ENCODE results near the gene TFDP2.
A peak's percentile ranks its signal among the peaks of the same experiment; 100 is the strongest.

TFDP2 gene

DNA sequence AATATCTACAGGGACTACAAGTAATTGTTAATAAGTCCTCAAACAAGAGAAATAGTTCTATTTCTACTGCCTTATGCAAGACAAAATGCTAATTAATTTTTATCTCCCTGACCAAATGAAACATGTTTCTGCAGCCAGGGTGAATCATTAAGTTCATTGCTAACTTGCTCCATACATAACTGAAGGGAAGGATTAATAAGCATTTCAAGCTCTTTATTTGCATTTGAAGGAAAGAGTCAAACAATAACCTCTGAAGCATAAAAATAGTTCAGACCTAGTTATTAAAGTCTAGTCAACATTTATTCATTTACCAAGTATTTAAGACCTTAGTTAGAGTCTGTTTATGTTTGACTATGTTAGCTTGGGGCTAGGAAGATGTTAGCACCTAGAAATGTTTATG, 152.9 kb downstream of the TFDP2 start:
- Histone ChIP-seq H3K27ac (ENCODE audit: low read depth, low read length) (no peak overlapping the region), H3K4me2 (ENCODE audit: low read length) (peak overlapping the region; percentile 33; the same call in 1 of the 2 replicates), H3K4me1 (ENCODE audit: control insufficient read depth, low read length) (peaks cover 68% of the 10 kb centered on the region), H3K9me3 (ENCODE audit: control insufficient read depth, insufficient read depth, low read length) (no peaks in the 10 kb centered on the region), H3K27me3 (ENCODE audit: control insufficient read depth, low read length) (no peaks in the 10 kb centered on the region), H3K36me3 (ENCODE audit: control insufficient read depth, low read length) (peaks cover 57% of the 10 kb centered on the region), H4K20me1 (ENCODE audit: control insufficient read depth, insufficient read depth, low read depth, low read length) (no peaks in the 10 kb centered on the region), H3F3A (ENCODE audit: control insufficient read depth, insufficient read depth) (peaks cover 2% of the 10 kb centered on the region; the same call in 1 of the 2 replicates), H3K4me3 (ENCODE audit: low read length) (no peak overlapping the region), H3K79me2 (ENCODE audit: control insufficient read depth, low read length) (peaks cover 54% of the 10 kb centered on the region), H3K9me2 (replicated peaks; ENCODE audit: control insufficient read depth, low read length) (no peaks in the 10 kb centered on the region)
- TF ChIP-seq EZH2phosphoT487 (IDR thresholded peaks at IDR 0.05; ENCODE audit: borderline replicate concordance, low read length), result no peak
- TF ChIP-seq, protein P1, sequence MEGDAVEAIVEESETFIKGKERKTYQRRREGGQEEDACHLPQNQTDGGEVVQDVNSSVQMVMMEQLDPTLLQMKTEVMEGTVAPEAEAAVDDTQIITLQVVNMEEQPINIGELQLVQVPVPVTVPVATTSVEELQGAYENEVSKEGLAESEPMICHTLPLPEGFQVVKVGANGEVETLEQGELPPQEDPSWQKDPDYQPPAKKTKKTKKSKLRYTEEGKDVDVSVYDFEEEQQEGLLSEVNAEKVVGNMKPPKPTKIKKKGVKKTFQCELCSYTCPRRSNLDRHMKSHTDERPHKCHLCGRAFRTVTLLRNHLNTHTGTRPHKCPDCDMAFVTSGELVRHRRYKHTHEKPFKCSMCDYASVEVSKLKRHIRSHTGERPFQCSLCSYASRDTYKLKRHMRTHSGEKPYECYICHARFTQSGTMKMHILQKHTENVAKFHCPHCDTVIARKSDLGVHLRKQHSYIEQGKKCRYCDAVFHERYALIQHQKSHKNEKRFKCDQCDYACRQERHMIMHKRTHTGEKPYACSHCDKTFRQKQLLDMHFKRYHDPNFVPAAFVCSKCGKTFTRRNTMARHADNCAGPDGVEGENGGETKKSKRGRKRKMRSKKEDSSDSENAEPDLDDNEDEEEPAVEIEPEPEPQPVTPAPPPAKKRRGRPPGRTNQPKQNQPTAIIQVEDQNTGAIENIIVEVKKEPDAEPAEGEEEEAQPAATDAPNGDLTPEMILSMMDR (IDR thresholded peaks at IDR 0.05; ENCODE audit: low read depth, low read length, poor library complexity, severe bottlenecking), result no peak

DNA sequence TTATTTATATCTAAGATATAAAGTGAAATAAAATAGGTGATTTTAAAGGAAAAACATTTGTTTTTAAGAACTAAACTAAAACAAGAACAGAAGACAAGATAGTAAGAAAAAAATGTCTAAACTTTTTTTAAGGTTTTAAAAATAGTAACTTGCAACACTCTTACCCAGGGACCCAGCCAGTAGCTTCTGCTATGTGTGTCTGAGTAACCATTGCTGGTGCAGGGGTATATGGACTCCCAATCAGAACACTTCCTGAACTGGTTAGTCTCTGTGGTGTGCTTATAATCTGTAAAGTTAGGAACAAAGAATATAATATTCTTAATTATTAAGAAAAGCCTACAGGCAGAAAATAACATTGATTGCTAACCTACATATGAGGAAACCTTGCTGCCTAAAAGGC, 154.5 kb downstream of the TFDP2 start:
- Histone ChIP-seq H3K4me1 (ENCODE audit: control insufficient read depth, low read length) (peaks cover 77% of the 10 kb centered on the region), H3K79me2 (ENCODE audit: control insufficient read depth, low read length) (peaks cover 40% of the 10 kb centered on the region), H3K9me2 (replicated peaks; ENCODE audit: control insufficient read depth, low read length) (no peaks in the 10 kb centered on the region), H3K4me2 (ENCODE audit: low read length) (no peak overlapping the region), H3F3A (ENCODE audit: control insufficient read depth, insufficient read depth) (no peaks in the 10 kb centered on the region; the same call in 1 of the 2 replicates), H3K27ac (ENCODE audit: low read depth, low read length) (no peak overlapping the region), H4K20me1 (ENCODE audit: control insufficient read depth, insufficient read depth, low read depth, low read length) (no peaks in the 10 kb centered on the region), H3K36me3 (ENCODE audit: control insufficient read depth, low read length) (peaks cover 58% of the 10 kb centered on the region), H3K9me3 (ENCODE audit: control insufficient read depth, insufficient read depth, low read length) (no peaks in the 10 kb centered on the region), H3K4me3 (ENCODE audit: low read length) (no peak overlapping the region), H3K27me3 (ENCODE audit: control insufficient read depth, low read length) (no peaks in the 10 kb centered on the region)
- TF ChIP-seq EZH2phosphoT487 (IDR thresholded peaks at IDR 0.05; ENCODE audit: borderline replicate concordance, low read length), result no peak
- TF ChIP-seq, protein P1 (IDR thresholded peaks at IDR 0.05; ENCODE audit: low read depth, low read length, poor library complexity, severe bottlenecking), result no peak

DNA sequence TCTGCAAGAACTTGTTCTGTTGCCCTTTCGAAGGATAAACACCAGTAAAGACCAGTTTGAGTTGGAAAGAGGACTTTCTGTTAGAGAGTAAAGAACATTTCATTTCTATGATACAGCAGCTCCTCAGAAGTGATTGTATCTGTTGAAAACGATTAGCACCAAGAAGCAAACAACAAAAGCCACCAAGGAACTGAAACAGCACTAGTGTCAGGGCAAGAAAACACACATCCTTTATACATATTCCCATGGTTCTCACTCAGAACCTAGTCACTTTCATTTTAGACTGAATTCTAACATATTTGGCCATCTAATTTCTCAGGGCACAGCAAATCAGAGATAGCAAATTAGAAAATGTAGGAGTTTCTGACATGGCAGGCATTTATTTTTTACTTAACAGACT, 156.8 kb downstream of the TFDP2 start:
- no peaks in the 10 kb centered on the region for H3K9me2 ChIP-seq (replicated peaks; ENCODE audit: control insufficient read depth, low read length)
- 0 out of 2 replicates have a peak overlapping the region, but pooled peaks have one; percentile 23 for H3K4me2 ChIP-seq (ENCODE audit: low read length)
- peaks cover 63% of the 10 kb centered on the region for H3K4me1 ChIP-seq (ENCODE audit: control insufficient read depth, low read length)
- peak overlapping the region; percentile 8; the same call in 1 of the 2 replicates for H3K27ac ChIP-seq (ENCODE audit: low read depth, low read length)
- H4K20me1 ChIP-seq (ENCODE audit: control insufficient read depth, insufficient read depth, low read depth, low read length), result no peaks in the 10 kb centered on the region
- peaks cover 67% of the 10 kb centered on the region for H3K36me3 ChIP-seq (ENCODE audit: control insufficient read depth, low read length)
- no peaks in the 10 kb centered on the region; the same call in 1 of the 2 replicates for H3F3A ChIP-seq (ENCODE audit: control insufficient read depth, insufficient read depth)
- no peaks in the 10 kb centered on the region for H3K9me3 ChIP-seq (ENCODE audit: control insufficient read depth, insufficient read depth, low read length)
- TF ChIP-seq EZH2phosphoT487 (IDR thresholded peaks at IDR 0.05; ENCODE audit: borderline replicate concordance, low read length), result no peak
- TF ChIP-seq, protein P1 (IDR thresholded peaks at IDR 0.05; ENCODE audit: low read depth, low read length, poor library complexity, severe bottlenecking), result no peak
- H3K27me3 ChIP-seq (ENCODE audit: control insufficient read depth, low read length), result no peaks in the 10 kb centered on the region
- H3K4me3 ChIP-seq (ENCODE audit: low read length), result no peak overlapping the region
- peaks cover 28% of the 10 kb centered on the region for H3K79me2 ChIP-seq (ENCODE audit: control insufficient read depth, low read length)

Data from DOHH2 (cell line).